ENCODE results near the gene ITPR1. TPM values are rescaled to one million over a fixed set of nuclear protein-coding genes. Genes with fewer than 3 reads are reported as not detected.

ITPR1 gene
- total and polyA plus RNA-seq, 2 of the 4 experiments (the other 2 are of a cell fraction) = 1.8 to 5.7 TPM

DNA sequence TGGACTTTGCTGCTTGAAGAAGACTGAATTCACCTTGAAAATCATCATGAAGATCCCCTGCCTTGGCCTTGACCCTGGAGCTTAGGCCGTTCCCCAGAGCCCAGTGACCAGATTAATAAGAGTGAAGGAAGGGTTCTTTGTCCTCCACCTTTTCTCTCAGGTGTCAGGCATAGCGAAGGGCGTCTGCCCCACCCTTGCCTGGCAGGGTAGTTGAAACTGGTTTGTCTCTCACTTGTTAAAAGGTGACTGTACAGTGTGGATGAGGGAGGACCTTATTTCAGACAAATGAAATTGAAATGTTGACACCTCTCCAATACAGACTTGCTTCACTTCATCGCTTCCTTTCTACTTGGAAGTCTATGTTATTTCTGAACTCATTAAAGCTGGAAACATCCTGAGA, 262.4 kb downstream of the ITPR1 start:
- no peak overlapping the region for H4K91ac ChIP-seq (ENCODE audit: insufficient read depth, low read depth, low read length)
- no peaks in the 10 kb centered on the region for H3K36me3 ChIP-seq (ENCODE audit: control insufficient read depth, insufficient read depth, low read length)
- ATAC-seq (ENCODE audit: low read depth) = no peak
- TF ChIP-seq RFX5 (IDR thresholded peaks at IDR 0.05; ENCODE audit: low read depth, low read length) (no peak), RAD21 (IDR thresholded peaks at IDR 0.05; ENCODE audit: low read length) (no peak), CEBPB (IDR thresholded peaks at IDR 0.05; ENCODE audit: low read depth, low read length) (no peak), MAZ (IDR thresholded peaks at IDR 0.05; ENCODE audit: borderline replicate concordance, low read depth, low read length) (no peak), FOS (IDR thresholded peaks at IDR 0.05; ENCODE audit: low read depth, low read length) (no peak), RCOR1 (IDR thresholded peaks at IDR 0.05; ENCODE audit: insufficient replicate concordance, low read length) (no peak), BHLHE40 (IDR thresholded peaks at IDR 0.05; ENCODE audit: low read depth, low read length) (no peak), POLR2A (IDR thresholded peaks at IDR 0.05; ENCODE audit: low read depth, low read length) (no peak), MXI1 (IDR thresholded peaks at IDR 0.05; ENCODE audit: borderline replicate concordance, low read depth, low read length) (no peak), MAFK (IDR thresholded peaks at IDR 0.05; ENCODE audit: low read depth, low read length) (no peak)
- TF ChIP-seq, protein P1, sequence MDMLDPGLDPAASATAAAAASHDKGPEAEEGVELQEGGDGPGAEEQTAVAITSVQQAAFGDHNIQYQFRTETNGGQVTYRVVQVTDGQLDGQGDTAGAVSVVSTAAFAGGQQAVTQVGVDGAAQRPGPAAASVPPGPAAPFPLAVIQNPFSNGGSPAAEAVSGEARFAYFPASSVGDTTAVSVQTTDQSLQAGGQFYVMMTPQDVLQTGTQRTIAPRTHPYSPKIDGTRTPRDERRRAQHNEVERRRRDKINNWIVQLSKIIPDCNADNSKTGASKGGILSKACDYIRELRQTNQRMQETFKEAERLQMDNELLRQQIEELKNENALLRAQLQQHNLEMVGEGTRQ (IDR thresholded peaks at IDR 0.05; ENCODE audit: low read depth, low read length) = no peak
- TF ChIP-seq, protein P2, sequence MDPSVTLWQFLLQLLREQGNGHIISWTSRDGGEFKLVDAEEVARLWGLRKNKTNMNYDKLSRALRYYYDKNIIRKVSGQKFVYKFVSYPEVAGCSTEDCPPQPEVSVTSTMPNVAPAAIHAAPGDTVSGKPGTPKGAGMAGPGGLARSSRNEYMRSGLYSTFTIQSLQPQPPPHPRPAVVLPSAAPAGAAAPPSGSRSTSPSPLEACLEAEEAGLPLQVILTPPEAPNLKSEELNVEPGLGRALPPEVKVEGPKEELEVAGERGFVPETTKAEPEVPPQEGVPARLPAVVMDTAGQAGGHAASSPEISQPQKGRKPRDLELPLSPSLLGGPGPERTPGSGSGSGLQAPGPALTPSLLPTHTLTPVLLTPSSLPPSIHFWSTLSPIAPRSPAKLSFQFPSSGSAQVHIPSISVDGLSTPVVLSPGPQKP (IDR thresholded peaks at IDR 0.05; ENCODE audit: borderline replicate concordance, low read depth, low read length) = no peak
- TF ChIP-seq, protein P3, sequence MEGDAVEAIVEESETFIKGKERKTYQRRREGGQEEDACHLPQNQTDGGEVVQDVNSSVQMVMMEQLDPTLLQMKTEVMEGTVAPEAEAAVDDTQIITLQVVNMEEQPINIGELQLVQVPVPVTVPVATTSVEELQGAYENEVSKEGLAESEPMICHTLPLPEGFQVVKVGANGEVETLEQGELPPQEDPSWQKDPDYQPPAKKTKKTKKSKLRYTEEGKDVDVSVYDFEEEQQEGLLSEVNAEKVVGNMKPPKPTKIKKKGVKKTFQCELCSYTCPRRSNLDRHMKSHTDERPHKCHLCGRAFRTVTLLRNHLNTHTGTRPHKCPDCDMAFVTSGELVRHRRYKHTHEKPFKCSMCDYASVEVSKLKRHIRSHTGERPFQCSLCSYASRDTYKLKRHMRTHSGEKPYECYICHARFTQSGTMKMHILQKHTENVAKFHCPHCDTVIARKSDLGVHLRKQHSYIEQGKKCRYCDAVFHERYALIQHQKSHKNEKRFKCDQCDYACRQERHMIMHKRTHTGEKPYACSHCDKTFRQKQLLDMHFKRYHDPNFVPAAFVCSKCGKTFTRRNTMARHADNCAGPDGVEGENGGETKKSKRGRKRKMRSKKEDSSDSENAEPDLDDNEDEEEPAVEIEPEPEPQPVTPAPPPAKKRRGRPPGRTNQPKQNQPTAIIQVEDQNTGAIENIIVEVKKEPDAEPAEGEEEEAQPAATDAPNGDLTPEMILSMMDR (conservative IDR thresholded peaks at IDR 0.05; ENCODE audit: low read depth, low read length) = no peak
- H2AK9ac ChIP-seq (replicated peaks; ENCODE audit: low read depth, low read length, poor library complexity) = no peak overlapping the region
- H2AK5ac ChIP-seq (ENCODE audit: low read depth, low read length) = no peak overlapping the region
- POLR2A ChIA-PET (ENCODE audit: unreplicated experiment) = no interaction called here
- H3K4me1 ChIP-seq (ENCODE audit: control insufficient read depth, insufficient read depth, low read length) = peaks cover 4% of the 10 kb centered on the region; the same call in 1 of the 2 replicates
- no peak overlapping the region for H4K5ac ChIP-seq (ENCODE audit: low read depth, low read length)
- DNase-seq = no peak
- H2AFZ ChIP-seq (replicated peaks; ENCODE audit: low read length, poor library complexity) = no peak overlapping the region
- no peak overlapping the region for H3K4ac ChIP-seq (ENCODE audit: low read depth, low read length)
- in situ Hi-C loops (cut with MboI; ENCODE audit: low sequenced_read_pairs) = no loop called here
- no peaks in the 10 kb centered on the region for H3K9me1 ChIP-seq (ENCODE audit: insufficient read depth, low read length)
- intact Hi-C loops (cut with micrococcal nuclease) = no loop called here
- peaks cover 21% of the 10 kb centered on the region for H3K27me3 ChIP-seq (ENCODE audit: control insufficient read depth, insufficient read depth, low read length)
- H3K18ac ChIP-seq (ENCODE audit: low read depth, low read length) = no peak overlapping the region
- no peak overlapping the region for H3K23ac ChIP-seq (ENCODE audit: low read depth, low read length)
- H3K9me3 ChIP-seq (ENCODE audit: control insufficient read depth, insufficient read depth, low read length) = peaks cover 2% of the 10 kb centered on the region
- no peaks in the 10 kb centered on the region for H4K20me1 ChIP-seq (ENCODE audit: insufficient read depth, low read length)
- H2BK5ac ChIP-seq (ENCODE audit: low read depth, low read length, poor library complexity, severe bottlenecking) = no peak overlapping the region
- no CpG with 5 or more reads among the region's 4 CpGs for WGBS, 2 experiments (ENCODE audit: extremely low coverage in 2 of 2, insufficient read length in 1 of 2)
- H3K14ac ChIP-seq (replicated peaks; ENCODE audit: low read depth, low read length) = no peak overlapping the region
- H3K56ac ChIP-seq (ENCODE audit: extremely low read depth, insufficient read depth, low read length) = no peak overlapping the region
- dilution Hi-C loops (cut with HindIII; ENCODE audit: low sequenced_read_pairs, unreplicated experiment) = no loop called here
- no peak overlapping the region for H3K27ac ChIP-seq (ENCODE audit: insufficient read depth, low read length)
- BruUV-seq (replicated peaks) = no TSS peak
- H3K79me1 ChIP-seq (ENCODE audit: low read depth in 1 of 2, low read length in 2 of 2) = no peaks in the 10 kb centered on the region
- no peak overlapping the region for H2BK15ac ChIP-seq (ENCODE audit: low read depth, low read length)
- H3K4me2 ChIP-seq (ENCODE audit: low read depth, low read length) = no peak overlapping the region
- CTCF ChIA-PET = no interaction called here
- H4K8ac ChIP-seq (ENCODE audit: low read depth in 2 of 2, low read length in 2 of 2) = no peak overlapping the region
- H3K4me3 ChIP-seq (ENCODE audit: insufficient read depth, low read depth, low read length) = no peak overlapping the region
- H3K9ac ChIP-seq (ENCODE audit: low read depth, low read length) = no peak overlapping the region
- H2BK20ac ChIP-seq (ENCODE audit: low read depth, low read length) = no peak overlapping the region
- no peak overlapping the region for H2BK120ac ChIP-seq (ENCODE audit: low read depth, low read length)
